Activated CD8-positive, alpha-beta memory T cell treated with anti-CD3 and anti-CD28 coated beads, Interleukin-2, amount 10 ng/mL, durations not matched to agents 7 days and 5 days (primary cell): ENCODE data around the gene NFE2L2. TPM values are rescaled to one million over a fixed set of nuclear protein-coding genes. Genes with fewer than 3 reads are reported as not detected.

Source experiments
- ATAC-seq: fragments of 150-1000 bp; cut with Tn5 transposase; one replicate; pipeline ENCODE4 v1.10.0; 2021; ENCODE audit warnings: moderate library complexity
- CTCF ChIA-PET: fragments of 350-600 bp; sonication (Branson Sonifier 250); formaldehyde crosslinking; loops from one replicate; lab custom pipeline; 2021; ENCODE audit warnings: antibody characterized with exemption; lab: Charles Lee
- DNase-seq: peaks from one replicate; pipeline ENCODE4 v3.0.0-alpha.2; 2020
- H3K27ac Mint-ChIP-seq: one replicate; pipeline ENCODE4 v1.8.0; 2021; ENCODE audit warnings: mild to moderate bottlenecking, mixed read lengths
- H3K27me3 Mint-ChIP-seq: one replicate; pipeline ENCODE4 v1.8.0; 2021; ENCODE audit warnings: mixed read lengths
- H3K36me3 Mint-ChIP-seq: one replicate; pipeline ENCODE4 v1.8.0; 2021; ENCODE audit warnings: mild to moderate bottlenecking, mixed read lengths
- H3K4me1 Mint-ChIP-seq: one replicate; pipeline ENCODE4 v1.8.0; 2021; ENCODE audit warnings: mixed read lengths
- H3K4me3 Mint-ChIP-seq: one replicate; pipeline ENCODE4 v1.8.0; 2021; ENCODE audit warnings: mild to moderate bottlenecking, moderate library complexity, mixed read lengths
- H3K9me3 Mint-ChIP-seq: one replicate; pipeline ENCODE4 v1.8.0; 2022; ENCODE audit warnings: low read depth, mixed read lengths
- total RNA-seq, 2 experiments: library from RNA; stranded (reverse); gene quantifications; one replicate each; pipeline ENCODE4 v1.2.3, GENCODE V29; 2021

Gene NFE2L2
- total RNA-seq, 2 experiments from 2014 or later = 56.5 to 58.9 TPM

GRCh38 chr2:177262092-177262491 lies 2.4 kb downstream of the NFE2L2 start:
- DNase-seq (no peak), ATAC-seq (no peak)
- Mint-ChIP-seq H3K27me3 (no peaks in the 10 kb centered on the region), H3K4me1 (peaks cover 60% of the 10 kb centered on the region), H3K27ac (peak overlapping the region; percentile 93), H3K9me3 (no peaks in the 10 kb centered on the region), H3K36me3 (peaks cover 49% of the 10 kb centered on the region), H3K4me3 (peak overlapping the region; percentile 97)
- CTCF ChIA-PET = interaction anchor here (1.3 to 12.8 kb wide), 6 partner anchors 8 to 154 kb away, joined by 3 to 314 read pairs (median 12); no protein-coding TSS in a partner anchor

GRCh38 chr2:177261116-177262060 lies 3.1 kb downstream of the NFE2L2 start:
- peak overlapping the region; percentile 93 for H3K27ac Mint-ChIP-seq
- peaks cover 61% of the 10 kb centered on the region for H3K4me1 Mint-ChIP-seq
- H3K4me3 Mint-ChIP-seq = peak overlapping the region; percentile 97
- CTCF ChIA-PET = interaction anchor here (1.4 to 2.7 kb wide), 5 partner anchors 32 to 155 kb away, joined by 3 to 9 read pairs (median 4); no protein-coding TSS in a partner anchor
- H3K27me3 Mint-ChIP-seq = no peaks in the 10 kb centered on the region
- peaks cover 52% of the 10 kb centered on the region for H3K36me3 Mint-ChIP-seq
- DNase-seq (no peak), ATAC-seq (no peak)
- H3K9me3 Mint-ChIP-seq = no peaks in the 10 kb centered on the region

- Mint-ChIP-seq H3K36me3 (peaks cover 56% of the 10 kb centered on the region), H3K27me3 (no peaks in the 10 kb centered on the region), H3K27ac (no peak overlapping the region), H3K4me3 (peak overlapping the region; percentile 22), H3K4me1 (peaks cover 62% of the 10 kb centered on the region), H3K9me3 (no peaks in the 10 kb centered on the region)
- CTCF ChIA-PET = interaction anchor here (1.4 to 2.7 kb wide), 5 partner anchors 33 to 156 kb away, joined by 3 to 9 read pairs (median 4); no protein-coding TSS in a partner anchor
- ATAC-seq (no peak), DNase-seq (no peak)
Observed at GRCh38 chr2:177260379-177260778, 4.1 kb downstream of the NFE2L2 start.

GRCh38 chr2:177258059-177258458 lies 6.5 kb downstream of the NFE2L2 start:
- ATAC-seq = no peak
- H3K36me3 Mint-ChIP-seq = peaks cover 60% of the 10 kb centered on the region
- CTCF ChIA-PET = no interaction called here

GRCh38 chr2:177257471-177257870 lies 7.1 kb downstream of the NFE2L2 start:
- H3K9me3 Mint-ChIP-seq = no peaks in the 10 kb centered on the region
- DNase-seq (no peak), ATAC-seq (no peak)
- H3K27me3 Mint-ChIP-seq = no peaks in the 10 kb centered on the region
- CTCF ChIA-PET = interaction anchor here (1.2 to 2.9 kb wide), 2 partner anchors 93 to 94 kb away, joined by 3 to 11 read pairs; no protein-coding TSS in a partner anchor
- no peak overlapping the region for H3K4me3 Mint-ChIP-seq
- H3K27ac Mint-ChIP-seq = no peak overlapping the region
- H3K36me3 Mint-ChIP-seq = peaks cover 59% of the 10 kb centered on the region
- H3K4me1 Mint-ChIP-seq = peaks cover 86% of the 10 kb centered on the region

More at GRCh38 chr2:177258059-177258458, 6.5 kb downstream of the NFE2L2 start:
- Mint-ChIP-seq H3K27me3 (no peaks in the 10 kb centered on the region), H3K4me3 (no peak overlapping the region), H3K9me3 (no peaks in the 10 kb centered on the region), H3K4me1 (peaks cover 80% of the 10 kb centered on the region), H3K27ac (no peak overlapping the region)
- DNase-seq = no peak

GRCh38 chr2:177256695-177257094 lies 7.8 kb downstream of the NFE2L2 start:
- Mint-ChIP-seq H3K36me3 (peaks cover 57% of the 10 kb centered on the region), H3K4me3 (no peak overlapping the region), H3K9me3 (no peaks in the 10 kb centered on the region), H3K27ac (peak overlapping the region; percentile 30), H3K27me3 (no peaks in the 10 kb centered on the region), H3K4me1 (peaks cover 87% of the 10 kb centered on the region)
- DNase-seq (no peak), ATAC-seq (no peak)
- CTCF ChIA-PET = interaction anchor here (0.8 to 2.9 kb wide), 3 partner anchors 33 to 93 kb away, joined by 3 to 11 read pairs (median 3); no protein-coding TSS in a partner anchor

GRCh38 chr2:177256026-177256425 lies 8.5 kb downstream of the NFE2L2 start:
- no peak overlapping the region for H3K4me3 Mint-ChIP-seq
- H3K4me1 Mint-ChIP-seq = peaks cover 86% of the 10 kb centered on the region
- H3K9me3 Mint-ChIP-seq = no peaks in the 10 kb centered on the region
- no peak for DNase-seq
- H3K27ac Mint-ChIP-seq = peak overlapping the region; percentile 13
- CTCF ChIA-PET = interaction anchor here (0.8 to 4.3 kb wide), 6 partner anchors 7 to 93 kb away, joined by 3 to 27 read pairs (median 6); partner anchors contain the start of gene NFE2L2
- no peak for ATAC-seq
- peaks cover 58% of the 10 kb centered on the region for H3K36me3 Mint-ChIP-seq
- H3K27me3 Mint-ChIP-seq = no peaks in the 10 kb centered on the region

GRCh38 chr2:177255227-177255601 lies 9.3 kb downstream of the NFE2L2 start:
- Mint-ChIP-seq H3K4me3 (no peak overlapping the region), H3K36me3 (peaks cover 58% of the 10 kb centered on the region)

GRCh38 chr2:177254433-177255226 lies 9.9 kb downstream of the NFE2L2 start:
- CTCF ChIA-PET = interaction anchor here (1.4 to 4.3 kb wide), 4 partner anchors 9 to 90 kb away, joined by 6 to 27 read pairs (median 10); partner anchors contain the start of gene NFE2L2
- Mint-ChIP-seq H3K4me3 (no peak overlapping the region), H3K27ac (no peak overlapping the region), H3K4me1 (peaks cover 86% of the 10 kb centered on the region), H3K27me3 (no peaks in the 10 kb centered on the region), H3K36me3 (peaks cover 55% of the 10 kb centered on the region), H3K9me3 (no peaks in the 10 kb centered on the region)
- DNase-seq (no peak), ATAC-seq (no peak)

More at GRCh38 chr2:177255227-177255601, 9.3 kb downstream of the NFE2L2 start:
- ATAC-seq (no peak), DNase-seq (no peak)
- no peaks in the 10 kb centered on the region for H3K27me3 Mint-ChIP-seq
- H3K9me3 Mint-ChIP-seq = no peaks in the 10 kb centered on the region
- H3K27ac Mint-ChIP-seq = no peak overlapping the region
- H3K4me1 Mint-ChIP-seq = peaks cover 86% of the 10 kb centered on the region
- CTCF ChIA-PET = interaction anchor here (1.4 to 4.3 kb wide), 4 partner anchors 8 to 90 kb away, joined by 6 to 27 read pairs (median 10); partner anchors contain the start of gene NFE2L2

- Mint-ChIP-seq H3K27ac (no peak overlapping the region), H3K4me3 (no peak overlapping the region), H3K9me3 (no peaks in the 10 kb centered on the region), H3K4me1 (peaks cover 82% of the 10 kb centered on the region), H3K36me3 (peaks cover 48% of the 10 kb centered on the region), H3K27me3 (no peaks in the 10 kb centered on the region)
- ATAC-seq (no peak), DNase-seq (no peak)
- CTCF ChIA-PET = interaction anchor here (1.3 to 4.3 kb wide), 4 partner anchors 9 to 89 kb away, joined by 3 to 27 read pairs (median 9); partner anchors contain the start of gene NFE2L2
Observed at GRCh38 chr2:177253704-177254103, 10.8 kb downstream of the NFE2L2 start.

GRCh38 chr2:177252808-177253531 lies 11.6 kb downstream of the NFE2L2 start:
- Mint-ChIP-seq H3K27me3 (no peaks in the 10 kb centered on the region), H3K4me1 (peaks cover 78% of the 10 kb centered on the region), H3K36me3 (peaks cover 43% of the 10 kb centered on the region), H3K4me3 (no peak overlapping the region), H3K27ac (peak overlapping the region; percentile 85), H3K9me3 (no peaks in the 10 kb centered on the region)
- no peak for DNase-seq
- CTCF ChIA-PET = interaction anchor here (1.0 to 4.3 kb wide), 6 partner anchors 10 to 104 kb away, joined by 3 to 27 read pairs (median 4); no protein-coding TSS in a partner anchor
- no peak for ATAC-seq

GRCh38 chr2:177251165-177251542 lies 13.4 kb downstream of the NFE2L2 start:
- CTCF ChIA-PET = interaction anchor here (0.7 to 1.6 kb wide), 3 partner anchors 13 to 45 kb away, joined by 3 to 5 read pairs (median 3); no protein-coding TSS in a partner anchor
- peaks cover 65% of the 10 kb centered on the region for H3K4me1 Mint-ChIP-seq
- no peaks in the 10 kb centered on the region for H3K9me3 Mint-ChIP-seq
- ATAC-seq (no peak), DNase-seq (no peak)
- H3K4me3 Mint-ChIP-seq = no peak overlapping the region
- H3K36me3 Mint-ChIP-seq = peaks cover 32% of the 10 kb centered on the region
- no peaks in the 10 kb centered on the region for H3K27me3 Mint-ChIP-seq
- H3K27ac Mint-ChIP-seq = peak overlapping the region; percentile 85
